DMS53 (cell line): ENCODE measurements around the gene VGLL4.

Source experiments
- DNase-seq: peaks from one replicate; lab custom pipeline; 2025; lab: John Stamatoyannopoulos, UW

The VGLL4 gene

DNA sequence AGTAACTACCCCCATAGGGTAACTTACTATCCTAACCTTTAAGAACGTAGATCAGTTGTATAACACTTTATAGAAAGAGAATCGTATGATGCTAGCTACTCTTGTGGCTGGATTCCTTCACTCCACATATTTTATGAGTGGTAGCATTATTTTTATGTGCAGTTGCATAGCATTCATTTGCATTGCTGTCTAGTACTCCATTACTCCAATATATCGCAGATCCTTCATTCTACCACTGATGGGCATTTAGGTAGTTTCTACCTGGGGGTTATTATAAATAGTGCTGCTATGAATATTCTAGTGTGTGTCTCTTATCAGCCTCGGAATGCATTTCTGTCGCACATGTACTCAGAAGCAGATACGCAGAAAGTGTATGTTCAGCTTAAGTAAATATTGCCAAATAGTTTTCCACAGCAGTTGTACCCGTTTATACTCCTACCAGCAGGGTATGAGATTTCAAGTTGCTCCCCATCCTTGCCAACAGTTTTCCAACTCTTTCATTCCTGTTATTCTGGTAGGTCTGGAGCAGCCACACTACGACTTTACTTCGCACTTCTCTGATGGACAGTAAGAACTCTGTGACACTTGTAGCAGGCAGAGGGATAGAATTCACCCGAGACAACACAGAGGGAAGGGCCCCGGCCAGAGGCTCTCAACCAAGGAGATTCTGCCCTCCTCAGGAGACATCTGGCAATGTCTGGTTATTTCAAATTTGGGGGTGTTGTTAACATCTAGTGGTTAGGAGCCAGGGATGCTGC is 9.8 kb upstream of the VGLL4 start:
- DNase-seq, result no peak

DNA sequence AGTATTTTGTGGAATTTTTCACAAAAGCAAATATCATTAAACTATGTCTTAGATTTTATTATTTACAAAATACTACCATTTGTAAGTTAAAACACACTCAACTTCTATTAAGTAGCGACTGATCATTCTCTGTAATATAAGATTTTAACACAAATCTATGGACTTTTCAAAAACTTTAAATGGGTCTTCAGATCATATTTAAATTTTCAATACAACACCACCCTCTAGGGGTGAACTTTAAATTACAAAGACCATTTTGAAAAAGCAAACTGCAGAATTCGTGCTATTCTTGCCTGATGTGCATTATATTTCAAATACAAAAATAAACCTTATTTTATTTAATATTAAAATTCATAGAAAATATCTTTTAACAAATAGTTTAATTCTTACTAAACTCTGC is 8.2 kb upstream of the VGLL4 start:
- peak; percentile 14 for DNase-seq

DNA sequence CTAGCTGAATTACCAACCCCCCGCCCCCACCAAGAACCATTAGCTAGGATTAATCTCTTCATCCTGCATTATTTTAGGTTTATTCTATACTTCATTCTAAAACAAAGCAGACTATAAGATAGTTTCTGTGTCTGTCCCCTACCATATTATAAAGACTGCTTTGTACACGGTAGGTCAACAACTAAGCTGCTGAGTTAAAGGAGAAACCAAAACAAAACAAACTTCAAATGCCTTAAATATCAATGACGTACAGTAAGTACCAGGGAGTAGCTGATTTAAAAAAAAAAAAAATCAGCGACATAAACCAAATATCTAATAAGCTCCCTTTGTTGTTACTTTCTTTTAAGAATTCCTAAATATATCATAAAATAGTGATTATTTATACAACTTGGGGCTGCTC is 7.8 kb upstream of the VGLL4 start:
- no peak for DNase-seq

DNA sequence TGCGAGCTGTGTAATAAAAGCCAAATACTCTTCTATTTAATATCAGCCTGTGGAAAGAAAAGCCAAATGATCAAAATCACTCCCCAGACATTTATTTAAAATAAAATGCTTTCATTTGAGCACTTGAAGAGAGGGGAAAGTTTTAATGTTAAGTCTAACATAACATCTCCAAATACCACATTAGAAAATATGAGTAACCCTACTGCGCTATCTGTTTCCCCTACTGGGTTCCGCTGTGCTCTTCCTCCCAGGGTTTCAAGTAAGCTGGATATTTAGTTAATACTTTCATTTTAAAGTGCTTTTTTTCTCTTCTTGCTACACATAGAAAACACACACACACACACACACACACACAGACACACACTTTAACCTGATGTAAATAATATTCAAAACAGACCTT is 6.7 kb upstream of the VGLL4 start:
- DNase-seq, result no peak

DNA sequence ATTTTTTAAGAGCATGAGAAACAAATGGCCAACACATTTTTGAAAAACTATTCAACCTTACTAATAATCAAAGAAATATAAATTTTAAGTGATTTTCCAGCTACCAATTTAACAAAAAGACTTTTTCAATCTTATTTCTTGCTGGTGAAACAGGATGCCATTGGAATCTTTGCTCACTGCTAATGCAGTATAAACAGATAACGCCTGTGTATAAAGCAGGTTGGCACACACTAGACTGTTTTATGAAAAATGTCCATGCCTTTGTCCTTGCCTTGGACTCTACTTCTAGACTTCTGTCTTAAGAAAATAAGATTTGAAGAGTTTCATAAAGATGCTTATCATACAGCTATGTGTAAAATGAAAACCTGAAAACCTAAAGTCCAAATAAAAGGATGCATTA is 5.0 kb upstream of the VGLL4 start:
- DNase-seq, result no peak

DNA sequence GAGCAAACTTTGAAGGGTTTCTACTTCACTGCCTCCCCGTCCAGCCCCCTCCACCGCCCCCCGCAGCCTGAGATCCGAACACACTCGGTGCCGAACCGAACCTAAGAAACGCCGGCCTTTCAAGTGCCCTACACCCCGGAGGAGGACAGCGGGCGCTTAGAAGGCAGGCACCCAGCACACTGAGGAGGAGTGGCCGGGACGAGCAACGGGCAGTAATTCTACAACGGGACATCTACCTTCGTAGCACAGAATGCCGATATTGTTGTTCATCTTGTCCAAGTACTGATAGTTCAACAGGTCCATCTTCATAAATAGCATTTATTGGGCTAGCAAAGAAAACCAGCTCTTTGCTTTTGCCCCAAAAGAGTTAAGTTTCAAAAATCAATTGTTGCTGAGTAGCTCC is 513 bp downstream of the VGLL4 start:
- peak; percentile 43 for DNase-seq

DNA sequence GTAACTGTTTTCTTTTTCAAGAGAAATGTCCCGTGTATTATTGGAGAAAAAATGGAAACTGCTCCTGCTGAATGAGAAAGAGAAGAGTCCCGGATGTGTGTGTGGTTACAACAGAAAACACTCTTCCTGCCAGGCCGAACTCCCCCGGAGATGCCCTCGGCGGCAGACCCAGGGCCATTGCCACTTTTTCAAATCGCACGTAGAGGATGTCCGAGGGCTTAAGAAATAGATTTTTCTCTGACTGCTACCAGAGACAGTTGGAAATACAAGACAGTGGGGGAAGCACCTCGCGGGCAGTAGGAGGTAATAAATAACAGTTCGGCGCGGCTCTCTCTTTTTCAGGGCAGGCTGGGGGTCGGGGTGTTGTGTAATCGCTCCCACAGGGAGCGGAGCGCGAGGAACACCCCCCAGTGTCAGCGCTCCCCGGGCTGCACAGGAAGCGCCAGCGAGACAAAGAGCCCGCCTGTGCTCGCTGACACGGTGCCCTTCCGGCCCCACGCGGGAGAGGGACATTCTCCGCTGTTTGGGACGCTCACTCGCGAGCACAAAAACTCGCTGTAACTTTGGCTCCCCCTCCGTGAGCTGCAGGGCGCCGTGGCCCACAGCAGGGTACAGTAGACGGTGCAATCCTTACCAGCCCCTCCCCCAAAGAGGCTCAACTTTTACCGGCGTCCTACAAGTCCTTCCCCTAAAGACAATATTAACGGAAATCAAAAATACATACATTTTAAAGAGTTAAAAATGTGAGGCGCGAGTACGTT is 1.1 kb downstream of the VGLL4 start:
- DNase-seq, result peak; percentile 50

DNA sequence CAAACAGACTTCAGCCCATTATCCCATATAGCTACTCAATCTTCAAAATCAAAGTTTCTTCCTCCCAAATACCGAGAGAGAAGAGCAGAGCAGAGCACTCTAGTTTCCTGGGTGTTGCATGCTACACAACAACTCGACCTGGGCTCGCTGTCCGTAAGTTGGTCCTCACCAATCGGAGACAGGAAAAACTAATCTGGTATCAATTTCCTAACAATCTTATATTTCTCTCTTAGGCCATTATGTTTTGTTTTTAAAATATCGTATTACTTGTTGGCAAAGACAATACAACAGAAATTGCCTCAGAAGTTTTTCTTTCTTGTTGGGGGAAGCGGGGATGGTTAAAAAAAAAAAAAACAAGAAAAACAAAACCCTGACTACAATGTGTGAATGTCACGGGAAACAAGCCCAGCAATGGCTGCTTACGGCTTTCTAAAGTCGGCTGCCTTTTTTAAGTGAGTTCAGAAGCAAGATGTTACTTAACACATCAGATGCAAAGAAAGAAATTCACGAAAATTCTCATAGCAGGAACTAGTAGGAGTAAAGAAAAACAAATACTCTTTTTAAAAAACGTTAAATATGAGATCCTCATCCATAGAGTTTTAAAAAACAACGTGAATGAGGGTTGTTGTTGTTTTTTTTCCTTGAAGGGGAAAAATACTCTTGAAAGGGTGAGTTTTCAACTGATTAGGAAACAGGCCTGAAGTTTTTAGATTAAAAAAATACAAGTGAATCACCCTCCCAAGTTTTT is 1.9 kb downstream of the VGLL4 start:
- DNase-seq, result peak; percentile 21

DNA sequence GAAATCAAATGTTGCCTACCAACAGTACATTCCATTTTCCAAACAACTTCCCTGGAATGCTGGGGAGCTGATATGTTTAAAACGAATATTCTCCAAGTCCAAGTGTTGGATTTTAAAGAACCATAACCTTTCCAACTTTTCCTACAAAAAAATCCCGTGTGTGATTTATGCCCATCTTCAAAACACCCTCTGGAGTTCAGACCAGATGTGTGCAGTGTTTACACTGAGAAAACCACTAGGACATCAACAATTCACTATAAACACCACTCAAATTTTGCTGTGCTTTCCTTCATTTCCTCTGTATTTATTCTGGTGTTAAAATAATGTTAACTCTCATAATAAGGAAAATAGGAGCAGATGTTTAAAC is 2.4 kb downstream of the VGLL4 start:
- no peak for DNase-seq

DNA sequence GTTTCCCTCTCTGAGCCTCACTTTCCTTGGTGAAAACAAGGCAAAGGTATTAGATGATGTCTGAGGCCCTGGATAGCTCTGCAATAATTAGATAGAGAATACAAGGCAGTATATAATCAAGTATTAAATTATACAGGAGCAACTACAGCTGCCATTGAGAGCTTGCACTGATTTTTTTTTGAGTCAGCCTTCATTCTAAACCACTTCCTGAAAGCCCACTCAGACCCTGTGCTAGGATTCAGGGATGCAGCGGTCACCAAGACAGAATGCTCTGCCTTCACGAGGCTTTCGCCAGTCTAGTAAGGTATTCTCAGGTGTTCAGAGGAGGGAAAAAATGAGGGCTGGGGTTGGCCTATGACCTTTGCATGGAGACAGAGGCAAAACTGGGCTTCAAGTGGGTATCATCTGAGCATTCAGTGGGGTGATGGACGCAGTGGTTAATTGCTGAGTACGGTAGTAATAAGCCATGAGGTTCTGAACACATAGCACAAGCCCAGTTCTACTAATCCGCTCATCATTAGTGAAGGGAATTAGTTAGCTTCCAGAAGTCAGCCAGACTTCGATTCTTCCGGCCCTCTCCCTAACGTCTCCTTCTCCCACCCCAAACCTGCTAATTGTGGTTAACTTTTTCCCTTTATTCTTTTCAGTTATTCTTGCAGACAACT is 3.6 kb downstream of the VGLL4 start:
- DNase-seq, result no peak

DNA sequence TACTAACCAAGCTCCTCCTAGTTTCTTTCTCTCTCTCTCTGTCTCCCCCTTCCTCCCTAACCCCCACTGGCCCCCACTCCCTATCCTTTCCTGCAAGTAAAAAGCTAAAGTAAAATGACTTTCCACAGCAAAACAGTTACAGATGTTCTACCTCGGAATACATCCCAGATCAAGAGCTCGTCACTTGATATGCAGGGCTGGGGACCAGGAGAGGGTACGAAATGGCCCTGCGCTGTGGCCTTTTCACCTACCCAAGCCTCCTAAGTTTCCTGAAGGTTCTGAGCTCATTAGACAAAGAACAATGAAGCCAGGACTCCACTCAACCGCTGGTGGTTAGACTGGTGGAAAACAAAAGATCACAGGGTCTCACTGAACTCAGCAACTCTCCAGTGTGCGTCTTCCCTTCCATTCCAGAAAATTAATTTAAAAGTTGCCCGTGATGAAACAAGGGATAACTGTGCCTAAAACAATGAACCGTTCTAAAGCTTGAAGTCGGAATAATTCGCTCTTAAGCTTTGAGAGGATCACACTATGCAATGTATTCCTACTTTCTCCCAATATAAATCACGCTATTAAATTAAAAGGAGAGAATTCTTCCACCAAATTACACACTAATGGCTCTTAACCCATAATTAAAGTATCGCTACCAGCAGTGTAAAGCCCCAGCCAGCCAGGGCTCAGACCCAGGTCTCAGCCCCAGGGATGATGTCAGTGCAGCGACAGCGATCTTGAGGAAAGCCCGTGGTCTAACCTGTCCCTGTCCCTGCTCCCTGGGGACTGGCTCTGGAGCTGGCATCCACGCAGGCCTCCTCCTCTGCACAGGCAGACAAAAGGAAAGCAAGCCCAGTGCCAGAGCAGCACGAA is 5.0 kb downstream of the VGLL4 start:
- no peak for DNase-seq

DNA sequence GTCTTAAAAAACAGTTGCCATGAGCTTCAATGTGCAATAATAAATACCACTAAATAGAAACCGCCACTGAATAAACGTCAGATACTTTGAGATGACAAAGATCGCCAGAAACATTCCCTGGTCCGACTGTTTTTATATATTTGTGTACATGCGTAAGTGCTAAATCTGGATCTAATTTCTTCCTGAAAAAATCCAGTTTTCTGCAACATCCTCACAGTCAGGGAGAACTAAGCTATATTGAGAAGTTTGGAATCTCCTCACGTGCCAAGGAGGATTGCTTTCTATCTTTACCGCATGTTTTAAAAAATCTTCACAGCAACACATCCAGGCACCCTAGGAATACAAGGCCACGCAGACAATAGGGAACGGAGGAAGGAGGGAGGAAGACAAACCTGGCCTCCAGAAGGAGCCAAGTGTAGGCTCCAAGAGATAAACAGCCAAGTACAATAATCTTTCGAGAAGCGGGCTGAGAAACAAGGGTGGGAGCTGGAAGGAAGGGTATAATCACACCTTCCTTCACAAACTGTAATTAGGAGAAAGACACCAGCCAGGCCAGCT is 5.7 kb downstream of the VGLL4 start:
- no peak for DNase-seq

DNA sequence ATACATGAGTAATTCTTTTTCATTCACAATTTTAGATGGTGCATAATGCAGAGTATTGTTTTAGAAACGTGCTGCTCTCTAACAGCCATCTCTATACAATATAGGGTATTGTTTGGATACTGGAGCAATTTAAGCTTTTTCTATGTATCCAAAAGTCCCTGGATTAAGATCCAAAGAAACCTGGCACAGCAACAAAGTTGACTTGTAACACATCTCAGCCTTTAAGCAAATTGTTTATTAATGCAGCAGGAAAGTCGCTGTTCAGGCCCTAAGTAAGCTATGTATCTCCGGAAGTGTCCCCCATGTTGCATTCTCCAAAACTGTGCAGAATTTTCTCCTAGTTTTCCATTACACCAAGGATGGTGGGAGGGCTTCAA is 7.3 kb downstream of the VGLL4 start:
- no peak for DNase-seq

DNA sequence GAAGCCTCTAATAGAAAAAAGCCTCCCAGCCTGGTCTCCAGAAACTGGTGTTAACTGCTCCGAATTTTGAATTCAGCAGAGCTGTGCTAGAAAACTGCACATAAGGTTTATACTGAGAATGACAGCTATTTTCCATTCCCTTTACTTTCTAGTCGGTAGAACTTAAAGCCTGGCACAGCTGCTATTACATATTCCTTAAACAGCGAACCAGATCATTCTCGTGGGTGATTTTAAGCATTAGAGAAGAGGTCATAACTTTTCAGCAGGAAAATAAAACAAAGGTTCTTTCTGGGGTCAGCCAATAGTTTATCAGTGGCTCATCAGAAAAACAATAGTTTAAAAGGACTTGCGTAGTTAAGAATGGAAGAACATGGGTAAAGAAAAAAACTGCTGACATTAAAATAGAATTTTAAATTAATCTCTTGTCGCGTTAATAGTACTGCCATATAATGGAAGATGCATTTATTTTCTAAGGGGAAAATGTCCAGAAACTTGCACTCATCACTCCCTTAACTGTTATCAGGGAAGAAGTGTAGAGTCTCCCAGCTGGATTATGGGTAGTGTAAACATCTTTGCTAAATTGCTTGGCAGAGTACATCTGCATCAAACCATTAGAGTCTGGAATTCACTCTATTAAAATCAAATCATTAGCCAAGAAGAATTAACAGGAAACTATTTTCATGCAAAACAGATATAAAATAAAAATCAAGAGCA is 7.9 kb downstream of the VGLL4 start:
- no peak for DNase-seq

DNA sequence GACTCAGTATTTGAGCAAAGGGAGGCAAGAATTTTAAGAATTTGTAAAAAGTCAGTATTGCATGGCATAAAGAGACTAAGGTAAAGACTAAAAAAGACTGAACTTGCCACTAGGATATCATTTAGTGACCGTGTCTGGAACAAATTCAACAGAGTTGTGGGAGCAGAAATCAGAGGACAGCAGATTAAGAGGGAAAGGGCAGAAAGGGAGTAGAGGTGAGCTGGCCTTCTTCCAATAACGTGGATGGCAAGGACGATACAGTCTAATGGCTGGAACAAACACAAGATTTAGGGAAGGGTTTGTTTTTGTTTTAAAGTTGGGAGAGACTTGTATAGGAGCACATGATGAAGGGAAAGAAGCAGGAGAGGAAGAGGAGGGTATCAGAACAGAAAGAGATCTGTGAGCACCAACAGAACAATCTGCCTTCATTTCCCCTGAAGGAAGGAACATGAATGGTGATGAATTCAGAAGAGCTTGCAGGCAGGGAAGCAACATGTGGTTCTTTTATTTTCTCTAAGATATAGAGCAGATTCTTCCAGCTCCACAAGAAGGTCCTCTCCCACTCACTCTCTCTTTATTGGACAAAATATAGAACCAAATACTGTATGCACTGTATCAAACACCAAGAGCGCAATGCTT is 8.6 kb downstream of the VGLL4 start:
- no peak for DNase-seq

DNA sequence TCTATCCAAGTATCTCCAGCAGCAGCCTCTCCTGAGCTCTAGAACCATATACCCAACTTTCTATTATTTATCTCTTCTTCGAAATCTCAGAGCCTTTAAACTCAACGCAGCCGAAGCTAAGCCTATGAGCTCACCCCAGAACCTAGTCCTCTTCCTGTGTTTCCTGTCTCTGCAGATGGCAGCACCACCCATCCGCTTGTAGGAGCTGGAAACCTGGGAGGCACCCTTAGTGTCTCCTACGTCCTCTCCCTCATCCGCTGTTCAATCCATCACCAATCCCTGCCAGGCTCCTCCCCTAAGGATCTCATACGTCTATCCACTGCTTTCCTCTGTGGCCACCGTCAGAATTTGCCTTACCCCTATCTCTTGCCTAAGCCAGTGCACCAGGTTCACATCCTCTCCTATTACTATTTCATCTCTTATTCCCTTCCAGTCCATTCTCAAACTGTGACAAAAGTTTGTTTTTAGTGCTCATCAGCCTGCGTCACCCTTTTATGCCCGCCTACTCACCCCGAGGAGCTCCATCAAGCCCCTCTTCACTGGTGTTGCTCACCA is 9.6 kb downstream of the VGLL4 start:
- no peak for DNase-seq

DNA sequence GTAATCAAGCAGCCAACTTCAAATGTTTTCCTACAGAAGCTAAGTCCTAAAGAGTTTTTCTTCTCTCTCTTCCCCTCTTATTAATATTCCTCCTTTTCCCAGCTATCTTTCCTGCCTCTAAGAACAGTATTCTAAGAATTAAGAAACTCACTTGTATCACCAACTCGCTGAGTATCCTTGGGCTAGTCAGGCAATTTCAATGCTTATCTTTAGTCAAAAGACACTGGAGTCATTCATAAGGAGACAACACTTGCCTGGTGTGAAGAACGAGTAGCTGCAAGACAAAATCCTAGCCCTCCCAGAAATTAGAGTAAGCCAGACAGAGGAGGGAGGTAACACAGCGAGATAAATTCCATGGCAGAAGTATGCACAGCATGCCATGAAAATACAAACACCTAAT is 10.7 kb downstream of the VGLL4 start:
- DNase-seq, result no peak

DNA sequence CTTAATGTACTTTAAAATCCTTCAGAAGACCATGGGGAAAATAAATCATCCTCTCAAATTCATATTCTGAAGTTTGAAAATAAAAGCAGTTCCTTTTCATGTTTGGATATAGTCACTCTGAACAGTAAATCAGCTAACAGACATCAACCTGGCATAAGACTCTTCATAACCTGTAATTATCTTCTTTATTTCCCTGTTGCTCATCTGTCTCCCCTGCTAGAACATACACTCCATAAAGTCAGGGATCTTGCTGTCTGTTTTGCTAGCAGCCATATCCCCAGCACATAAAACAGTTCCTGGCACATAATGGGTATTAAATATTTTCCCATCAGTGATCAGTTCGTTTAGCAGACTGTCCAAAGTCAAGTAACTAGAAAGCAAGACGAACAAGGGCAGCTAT is 11.2 kb downstream of the VGLL4 start:
- DNase-seq, result no peak

DNA sequence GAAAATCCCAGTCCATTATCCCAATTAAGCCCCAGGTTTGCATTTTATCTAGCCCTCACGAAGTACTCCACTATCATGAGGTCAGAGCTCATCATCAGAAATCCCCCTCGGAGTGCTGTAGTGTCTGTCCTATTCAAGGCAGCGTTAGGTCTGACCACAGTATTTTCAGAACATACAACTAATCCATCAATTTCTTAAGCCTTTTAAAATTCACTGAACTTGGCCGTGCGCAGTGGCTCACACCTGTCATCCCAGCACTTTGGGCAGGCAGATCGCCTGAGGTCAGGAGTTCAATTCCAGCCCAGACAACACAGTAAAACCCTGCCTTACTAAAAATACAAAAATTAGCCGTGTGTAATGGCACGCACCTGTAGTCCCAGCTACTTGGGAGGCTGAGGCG is 11.9 kb downstream of the VGLL4 start:
- DNase-seq, result no peak

DNA sequence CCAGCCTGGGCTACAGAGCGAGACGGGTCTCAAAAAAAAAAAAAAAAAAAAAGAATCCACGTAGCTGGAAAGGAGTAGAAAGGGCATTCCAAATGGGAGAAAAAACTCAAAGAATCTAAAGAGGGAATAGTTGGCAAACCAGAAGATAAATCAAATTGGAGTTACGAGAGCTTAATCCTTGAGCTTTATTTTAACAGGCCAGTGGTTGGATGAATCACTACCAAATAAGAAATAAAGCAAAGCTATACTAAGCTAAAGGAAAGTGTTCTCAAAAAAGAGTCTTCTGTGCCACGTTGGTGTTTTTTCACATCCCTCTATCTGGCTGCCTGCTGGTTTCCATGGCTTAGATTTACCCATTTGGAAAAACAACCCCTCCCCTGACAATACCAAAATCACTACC is 14.0 kb downstream of the VGLL4 start:
- DNase-seq, result no peak
